ENCODE measurements around the gene HOXD3. TPM values are rescaled to one million over a fixed set of nuclear protein-coding genes. Genes with fewer than 3 reads are reported as not detected.

Gene HOXD3
- total and polyA plus RNA-seq, 2 of the 8 experiments (the other 6 are each of a cell fraction or from before 2014, with no cell fraction given) = not detected

DNA sequence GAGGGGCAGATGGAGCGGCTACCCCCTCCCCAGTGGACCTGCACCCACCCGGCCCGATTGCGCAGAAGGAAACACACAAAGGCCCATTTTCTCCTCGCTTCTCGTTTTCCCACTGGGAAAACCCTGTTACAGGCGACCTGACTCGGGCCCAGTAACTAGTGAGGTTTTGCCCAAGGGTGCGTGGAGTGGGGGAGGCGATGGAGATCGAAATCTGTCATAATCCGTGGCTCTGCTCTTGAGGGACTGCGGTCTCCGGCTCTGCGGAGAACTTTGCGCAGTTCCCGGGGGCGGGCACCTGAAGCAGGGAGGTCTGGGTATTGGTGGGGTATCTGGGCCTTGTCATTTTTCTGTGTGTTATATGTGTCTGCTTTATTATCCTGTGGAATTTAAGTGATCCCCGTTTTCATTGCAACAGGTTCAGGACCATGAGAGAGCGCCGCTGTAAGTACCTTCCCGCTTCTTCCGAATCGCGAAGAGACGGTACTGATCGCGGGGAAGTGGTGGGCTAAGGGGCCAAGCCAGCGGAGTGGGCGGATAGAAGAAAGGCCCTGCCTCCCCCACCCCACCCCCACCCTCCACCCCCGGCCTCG, 9.8 kb upstream of the HOXD3 start:
- H2BK5ac ChIP-seq (ENCODE audit: low read depth, low read length) = no peak overlapping the region
- no peak for DNase-seq (ENCODE audit: low read depth in 1 of 2, low spot score in 2 of 2)
- H3K79me1 ChIP-seq (ENCODE audit: low read depth, low read length) = no peaks in the 10 kb centered on the region
- no peak overlapping the region for H4K8ac ChIP-seq (ENCODE audit: extremely low read depth, insufficient read depth, low read length)
- no peak overlapping the region for H3K14ac ChIP-seq (ENCODE audit: insufficient read length)
- no peak overlapping the region for H2BK12ac ChIP-seq (ENCODE audit: low read depth, low read length)
- no peak overlapping the region for H3K23ac ChIP-seq (ENCODE audit: insufficient read length)
- no peak overlapping the region for H3K27ac ChIP-seq (ENCODE audit: low read depth, low read length)
- H2AK5ac ChIP-seq (ENCODE audit: low read depth, low read length) = no peak overlapping the region
- H4K20me1 ChIP-seq (replicated peaks in 1 of 2; ENCODE audit: control insufficient read depth in 1 of 2, insufficient read depth in 2 of 2, low read length in 2 of 2) = peaks cover 15 to 27% of the 10 kb centered on the region in 2 experiments
- WGBS, 2 experiments (ENCODE audit: extremely low coverage in 1 of 2, insufficient coverage in 1 of 2, insufficient read length in 1 of 2, insufficient replicate concordance in 2 of 2, low coverage in 1 of 2, low lambda C conversion rate in 2 of 2, missing lambda C conversion rate in 1 of 2) = 22% methylated on average over 28 of the region's 32 CpGs; no CpG with 5 or more reads in 1 of the 2 experiments
- H3K79me2 ChIP-seq (ENCODE audit: control insufficient read depth in 1 of 2, insufficient read depth in 2 of 2, low read length in 2 of 2) = no peaks in the 10 kb centered on the region
- no peak overlapping the region for H3K18ac ChIP-seq (ENCODE audit: extremely low read depth, low read length)
- no peak overlapping the region for H4K91ac ChIP-seq (replicated peaks; ENCODE audit: insufficient read length, low read length)
- no peak overlapping the region for H3K9ac ChIP-seq (replicated peaks in 1 of 4; ENCODE audit: extremely low read depth in 1 of 4, low read depth in 3 of 4, low read length in 3 of 4)
- CTCF ChIA-PET (ENCODE audit: partially characterized antibody) = interaction anchor here (0.8 to 9.2 kb wide), 7 partner anchors 7 to 492 kb away, joined by 3 to 119 read pairs (median 5); no protein-coding TSS in a partner anchor
- no peak overlapping the region for H2BK20ac ChIP-seq (ENCODE audit: low read length)
- H3K4me2 ChIP-seq (ENCODE audit: insufficient read depth in 1 of 2, low read depth in 2 of 2, low read length in 2 of 2) = peak overlapping the region in 1 of 2 experiments; percentile 29; a peak in 1 of 4 replicates
- no peak overlapping the region for H3K56ac ChIP-seq (replicated peaks; ENCODE audit: insufficient read length, low read depth, low read length)
- peaks cover 94 to 100% (median 99%) of the 10 kb centered on the region in 4 experiments for H3K27me3 ChIP-seq (replicated peaks in 1 of 4; ENCODE audit: control insufficient read depth in 3 of 4, extremely low read depth in 1 of 4, insufficient read depth in 3 of 4, low read length in 3 of 4)
- peaks cover 0 to 11% (median 0%) of the 10 kb centered on the region in 4 experiments; a peak in 1 of 8 replicates for H3K36me3 ChIP-seq (ENCODE audit: control insufficient read depth in 2 of 4, insufficient read depth in 4 of 4, low read length in 3 of 4)
- H2BK15ac ChIP-seq (ENCODE audit: low read length) = no peak overlapping the region
- no peak overlapping the region for H4K5ac ChIP-seq (ENCODE audit: insufficient read length, low read depth, low read length)
- H3K4me3 ChIP-seq (ENCODE audit: extremely low read depth in 1 of 4, insufficient read depth in 2 of 4, low read depth in 3 of 4, low read length in 4 of 4) = no peak overlapping the region
- no peaks in the 10 kb centered on the region; a peak in 1 of 4 replicates for H3K9me3 ChIP-seq (ENCODE audit: insufficient read depth in 2 of 2, low read depth in 1 of 2, low read length in 1 of 2)
- no peak for FAIRE-seq
- H2BK120ac ChIP-seq (replicated peaks; ENCODE audit: low read depth, low read length) = no peak overlapping the region
- peaks cover 2% of the 10 kb centered on the region; the same call in 1 of the 2 replicates for H3K23me2 ChIP-seq (ENCODE audit: low read depth, low read length)
- no peak overlapping the region for H2AFZ ChIP-seq (ENCODE audit: low read length)
- H3K4ac ChIP-seq (replicated peaks; ENCODE audit: insufficient read length, low read depth, low read length) = no peak overlapping the region
- H3K4me1 ChIP-seq (replicated peaks in 1 of 4; ENCODE audit: control insufficient read depth in 3 of 4, insufficient read depth in 4 of 4, low read length in 3 of 4) = peaks cover 0 to 8% (median under 1%) of the 10 kb centered on the region in 4 experiments; a peak in 3 of 7 replicates
- POLR2A ChIA-PET (ENCODE audit: partially characterized antibody) = no interaction called here
- TF ChIP-seq RBBP5 (IDR thresholded peaks at IDR 0.05; ENCODE audit: borderline replicate concordance, low read depth, low read length) = no peak
